ENCODE data around the gene XYLT1. TPM values are rescaled to one million over a fixed set of nuclear protein-coding genes. Genes with fewer than 3 reads are reported as not detected.

Gene XYLT1
- total RNA-seq, 2 donors from 2014 or later = 14.4 to 31.3 TPM

DNA sequence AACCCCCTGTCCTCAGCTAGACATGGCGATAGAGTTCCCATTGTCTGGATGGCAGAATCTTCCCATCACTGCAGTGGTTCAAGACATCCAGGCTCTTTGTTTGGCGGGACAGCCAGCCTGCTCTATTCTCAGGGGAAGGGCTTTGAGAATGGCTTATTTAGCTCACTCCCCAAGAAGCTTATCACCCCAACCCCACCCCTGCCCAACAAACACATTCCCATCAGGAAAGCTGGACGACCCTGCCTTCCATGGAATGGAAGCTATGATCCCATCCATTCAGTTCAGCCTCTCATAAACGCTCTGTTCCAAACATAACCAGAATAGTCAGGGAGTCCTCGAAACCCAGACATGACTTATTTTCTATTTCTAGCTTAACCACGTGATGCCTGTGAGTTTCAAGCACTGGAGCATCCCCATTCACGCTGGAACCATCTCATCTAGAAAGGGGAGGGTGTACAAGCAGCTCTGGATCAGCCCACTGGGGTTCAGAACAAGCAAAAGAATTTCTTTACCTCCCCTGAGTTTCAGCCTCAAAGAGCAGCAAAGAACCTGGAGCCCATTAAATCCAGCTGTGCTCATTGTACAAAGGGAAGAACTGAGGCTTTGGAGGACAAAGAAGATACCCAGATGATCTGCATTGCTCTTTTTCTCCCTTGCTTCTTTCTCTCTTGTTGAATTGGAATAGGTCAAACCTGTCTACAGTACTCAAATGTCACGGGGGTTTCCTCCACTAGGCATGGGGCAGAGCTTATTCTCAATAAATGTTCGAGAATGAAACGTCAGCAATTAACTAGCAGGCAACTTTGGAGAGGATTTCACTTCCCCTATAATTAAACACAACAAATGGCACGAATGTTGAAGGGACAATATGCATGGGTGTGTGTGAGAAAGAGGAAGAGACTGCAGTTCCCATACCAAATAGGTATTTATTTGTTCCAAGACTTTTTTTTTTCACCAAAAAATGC, 93.1 kb downstream of the XYLT1 start:
- Histone ChIP-seq H3K4me3 (no peak overlapping the region), H3K9me3 (no peaks in the 10 kb centered on the region), H3K27me3 (no peaks in the 10 kb centered on the region), H3K36me3 (no peaks in the 10 kb centered on the region), H3K27ac (peak overlapping the region; percentile 87 to 96), H3K4me1 (peaks cover 0 to 59% of the 10 kb centered on the region in 2 donors)
- TF ChIP-seq, protein P1, sequence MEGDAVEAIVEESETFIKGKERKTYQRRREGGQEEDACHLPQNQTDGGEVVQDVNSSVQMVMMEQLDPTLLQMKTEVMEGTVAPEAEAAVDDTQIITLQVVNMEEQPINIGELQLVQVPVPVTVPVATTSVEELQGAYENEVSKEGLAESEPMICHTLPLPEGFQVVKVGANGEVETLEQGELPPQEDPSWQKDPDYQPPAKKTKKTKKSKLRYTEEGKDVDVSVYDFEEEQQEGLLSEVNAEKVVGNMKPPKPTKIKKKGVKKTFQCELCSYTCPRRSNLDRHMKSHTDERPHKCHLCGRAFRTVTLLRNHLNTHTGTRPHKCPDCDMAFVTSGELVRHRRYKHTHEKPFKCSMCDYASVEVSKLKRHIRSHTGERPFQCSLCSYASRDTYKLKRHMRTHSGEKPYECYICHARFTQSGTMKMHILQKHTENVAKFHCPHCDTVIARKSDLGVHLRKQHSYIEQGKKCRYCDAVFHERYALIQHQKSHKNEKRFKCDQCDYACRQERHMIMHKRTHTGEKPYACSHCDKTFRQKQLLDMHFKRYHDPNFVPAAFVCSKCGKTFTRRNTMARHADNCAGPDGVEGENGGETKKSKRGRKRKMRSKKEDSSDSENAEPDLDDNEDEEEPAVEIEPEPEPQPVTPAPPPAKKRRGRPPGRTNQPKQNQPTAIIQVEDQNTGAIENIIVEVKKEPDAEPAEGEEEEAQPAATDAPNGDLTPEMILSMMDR (IDR thresholded peaks at IDR 0.05) = no peak
- no peak for DNase-seq (ENCODE audit: low spot score)

DNA sequence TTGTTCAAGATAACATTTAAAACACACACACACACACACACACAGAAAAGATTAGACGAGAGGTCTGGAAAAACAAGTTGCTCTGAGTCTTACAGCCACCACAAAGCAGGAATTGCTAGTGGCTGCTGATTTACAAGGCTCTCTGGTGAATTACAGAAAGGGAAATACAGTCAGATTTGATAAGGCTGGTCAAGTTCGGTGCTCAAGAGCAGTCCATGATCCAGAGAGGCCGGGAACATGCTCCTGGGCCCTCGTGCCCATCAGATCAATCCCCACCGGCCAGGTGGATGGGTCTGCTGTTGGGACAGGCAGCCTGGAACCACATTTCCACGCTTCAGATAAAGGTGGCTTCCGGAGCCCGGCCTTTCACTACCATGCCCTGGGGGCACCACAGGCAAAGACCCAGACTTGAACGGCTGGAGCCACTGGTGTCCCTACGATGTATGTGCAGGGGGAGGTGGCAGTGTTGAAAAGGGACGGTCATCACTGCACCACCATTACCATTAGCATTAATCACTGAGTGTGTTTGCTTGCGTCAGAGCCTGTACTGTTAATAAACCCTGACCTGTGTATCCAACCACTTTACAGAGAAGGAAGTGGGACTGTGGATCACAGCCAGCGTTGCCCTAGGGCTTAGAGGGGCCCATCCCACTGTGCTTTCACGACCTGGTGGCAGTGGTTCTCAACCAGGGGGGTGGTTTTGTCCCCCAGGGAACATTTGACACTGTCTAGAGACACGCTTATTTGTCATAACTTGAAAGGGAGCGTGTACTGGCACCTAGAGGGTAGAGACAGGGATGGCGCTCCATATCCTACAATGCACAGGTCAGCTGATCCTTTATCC, 95.1 kb downstream of the XYLT1 start:
- TF ChIP-seq, protein P1 (IDR thresholded peaks at IDR 0.05) = no peak

DNA sequence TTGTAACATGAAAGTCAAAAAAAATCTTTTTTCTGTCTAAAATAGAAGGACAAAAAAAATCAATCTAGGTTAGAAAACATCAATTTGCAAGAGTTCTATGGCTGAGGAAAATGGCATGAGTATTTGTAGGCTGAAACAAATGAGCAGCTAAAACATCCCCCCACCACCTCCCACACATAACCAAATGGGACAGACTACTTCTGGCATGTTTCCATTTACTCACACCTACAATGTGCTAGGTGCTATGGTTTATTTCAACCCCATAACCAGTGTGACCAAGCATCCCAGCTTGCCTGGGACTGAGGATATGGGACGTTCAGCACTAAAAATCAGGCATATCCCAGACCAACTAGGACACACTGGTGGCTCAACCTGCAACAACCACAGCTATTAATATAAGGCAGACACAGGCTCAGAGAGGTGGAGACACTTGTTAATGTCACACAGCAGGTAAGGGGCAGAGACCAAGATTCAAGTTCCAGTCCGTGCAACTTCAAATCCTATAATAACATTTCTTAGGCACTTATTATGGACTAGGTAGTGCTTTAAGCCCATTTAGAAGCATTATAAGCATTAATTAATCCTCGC, 96.0 kb downstream of the XYLT1 start:
- DNase-seq (ENCODE audit: low spot score) = no peak
- peak overlapping the region in 1 of 2 donors; percentile 96 for H3K27ac ChIP-seq
- H3K36me3 ChIP-seq = no peaks in the 10 kb centered on the region
- H3K4me1 ChIP-seq = peaks cover 0 to 58% of the 10 kb centered on the region in 2 donors
- TF ChIP-seq, protein P1 (IDR thresholded peaks at IDR 0.05) = no peak
- no peaks in the 10 kb centered on the region for H3K9me3 ChIP-seq
- no peak overlapping the region for H3K4me3 ChIP-seq
- H3K27me3 ChIP-seq = no peaks in the 10 kb centered on the region

More for the DNA sequence above, 95.1 kb downstream of the XYLT1 start:
- Histone ChIP-seq H3K4me1 (peaks cover 0 to 58% of the 10 kb centered on the region in 2 donors), H3K9me3 (no peaks in the 10 kb centered on the region), H3K36me3 (no peaks in the 10 kb centered on the region), H3K27ac (peak overlapping the region; percentile 14 to 96), H3K4me3 (no peak overlapping the region), H3K27me3 (no peaks in the 10 kb centered on the region)
- no peak for DNase-seq (ENCODE audit: low spot score)

DNA sequence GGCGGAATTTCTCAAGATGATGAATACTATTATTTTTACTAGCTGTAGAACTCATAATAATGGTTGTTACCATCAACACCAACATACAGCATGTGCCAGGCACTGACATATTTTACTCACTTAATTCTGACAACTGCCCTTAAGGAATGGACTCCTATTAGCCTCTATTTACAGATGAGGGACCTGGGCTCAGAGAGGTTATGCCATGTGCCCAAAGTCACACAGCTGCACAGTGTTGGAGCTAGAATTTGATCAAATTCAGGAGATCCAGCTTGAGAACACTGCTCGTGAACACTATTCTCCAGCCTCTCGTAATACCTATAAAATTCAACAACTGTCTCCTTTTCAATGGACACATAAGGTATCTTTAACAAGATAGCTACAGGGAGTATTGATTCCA, 97.2 kb downstream of the XYLT1 start:
- Histone ChIP-seq H3K36me3 (no peaks in the 10 kb centered on the region), H3K4me1 (peaks cover 0 to 50% of the 10 kb centered on the region in 2 donors), H3K27me3 (no peaks in the 10 kb centered on the region), H3K27ac (no peak overlapping the region), H3K9me3 (no peaks in the 10 kb centered on the region), H3K4me3 (no peak overlapping the region)
- TF ChIP-seq, protein P1 (IDR thresholded peaks at IDR 0.05) = no peak
- no peak for DNase-seq (ENCODE audit: low spot score)

DNA sequence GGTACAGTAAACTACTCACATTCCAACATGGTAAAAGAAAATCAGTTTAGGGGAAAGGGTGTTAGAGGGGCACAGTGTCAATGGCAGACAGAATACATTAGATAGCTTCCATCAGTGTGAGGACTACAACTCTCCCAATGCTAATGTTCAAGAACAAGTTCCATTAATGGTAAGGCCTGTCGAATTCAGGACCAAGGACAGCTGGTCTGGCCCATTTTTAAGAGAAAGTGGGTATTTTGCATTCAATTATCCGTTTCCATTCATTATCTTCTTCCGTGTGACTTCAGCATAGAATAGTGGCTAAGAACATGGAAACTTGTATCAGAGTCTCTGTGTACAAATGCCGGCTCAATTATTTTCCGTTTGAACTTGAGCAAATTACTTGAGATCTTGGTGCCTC, 98.4 kb downstream of the XYLT1 start:
- H3K27me3 ChIP-seq = no peaks in the 10 kb centered on the region
- H3K27ac ChIP-seq = no peak overlapping the region
- no peaks in the 10 kb centered on the region for H3K9me3 ChIP-seq
- peaks cover 0 to 39% of the 10 kb centered on the region in 2 donors for H3K4me1 ChIP-seq
- TF ChIP-seq, protein P1 (IDR thresholded peaks at IDR 0.05) = no peak
- H3K4me3 ChIP-seq = no peak overlapping the region
- no peak for DNase-seq (ENCODE audit: low spot score)
- H3K36me3 ChIP-seq = no peaks in the 10 kb centered on the region
